ENCODE results near the gene PTPN11.

The PTPN11 gene

DNA sequence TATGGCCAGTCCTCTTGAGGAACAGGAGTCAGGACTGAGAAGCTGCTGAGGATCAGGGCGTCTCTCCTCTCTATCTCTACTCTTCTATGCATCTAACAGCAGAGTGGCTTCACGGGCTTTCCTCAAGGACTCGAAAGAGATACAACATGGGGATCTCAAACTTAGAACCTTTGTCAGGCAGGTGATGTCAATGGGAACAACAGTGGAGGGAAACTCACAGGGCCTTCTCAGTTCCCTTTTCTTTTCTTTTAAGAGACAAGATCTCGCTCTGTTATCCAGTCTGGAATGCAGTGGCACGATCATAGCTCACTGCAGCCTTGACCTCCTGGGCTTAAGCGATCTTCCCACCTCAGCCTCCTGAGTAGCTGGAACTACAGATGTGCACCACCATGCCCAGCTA is 127.6 kb downstream of the PTPN11 start:
- no peak overlapping the region for H2BK120ac ChIP-seq (ENCODE audit: low read depth, low read length)
- no peaks in the 10 kb centered on the region for H3K79me1 ChIP-seq (replicated peaks; ENCODE audit: low read length, poor library complexity, severe bottlenecking)
- no peak overlapping the region for H3K23ac ChIP-seq (ENCODE audit: low read length in 2 of 2)
- H2AFZ ChIP-seq (ENCODE audit: low read depth, low read length), result no peak overlapping the region
- H3K27me3 ChIP-seq (ENCODE audit: control insufficient read depth in 1 of 2, insufficient read depth in 1 of 2, low read length in 2 of 2), result peaks cover 5 to 15% of the 10 kb centered on the region in 2 experiments
- H3K4me3 ChIP-seq (ENCODE audit: insufficient read depth in 1 of 2, low read depth in 1 of 2, low read length in 2 of 2), result no peak overlapping the region
- H3K4me2 ChIP-seq (ENCODE audit: low read length, poor library complexity, severe bottlenecking), result no peak overlapping the region
- H3K18ac ChIP-seq (ENCODE audit: low read depth in 1 of 2, low read length in 2 of 2), result no peak overlapping the region
- no peaks in the 10 kb centered on the region for H3K4me1 ChIP-seq (ENCODE audit: control insufficient read depth, insufficient read depth, low read depth, low read length)
- H2BK12ac ChIP-seq (ENCODE audit: low read length in 2 of 2), result no peak overlapping the region
- 82% methylated on average over 5 of the region's 6 CpGs for WGBS
- no peak overlapping the region for H2BK5ac ChIP-seq (ENCODE audit: low read depth, low read length, poor library complexity, severe bottlenecking)
- H3K14ac ChIP-seq (ENCODE audit: low read length in 2 of 2), result no peak overlapping the region
- H3K9me3 ChIP-seq (ENCODE audit: control insufficient read depth, low read length), result no peaks in the 10 kb centered on the region
- no peak overlapping the region for H3K4ac ChIP-seq (ENCODE audit: low read depth in 1 of 2, low read length in 2 of 2)
- no peak for DNase-seq
- no peak overlapping the region for H4K8ac ChIP-seq (ENCODE audit: low read length)
- no peak overlapping the region for H4K91ac ChIP-seq (ENCODE audit: low read length)
- no peak overlapping the region for H3K9ac ChIP-seq (ENCODE audit: low read length)
- no peak overlapping the region for H2BK15ac ChIP-seq (ENCODE audit: low read depth, poor library complexity, severe bottlenecking)
- no peak overlapping the region for H2AK5ac ChIP-seq (ENCODE audit: low read length, severe bottlenecking)
- no peak overlapping the region for H3K27ac ChIP-seq (ENCODE audit: low read length, poor library complexity, severe bottlenecking)
- no peaks in the 10 kb centered on the region for H3K36me3 ChIP-seq (ENCODE audit: control insufficient read depth in 1 of 2, insufficient read depth in 2 of 2, low read depth in 1 of 2, low read length in 2 of 2)

DNA sequence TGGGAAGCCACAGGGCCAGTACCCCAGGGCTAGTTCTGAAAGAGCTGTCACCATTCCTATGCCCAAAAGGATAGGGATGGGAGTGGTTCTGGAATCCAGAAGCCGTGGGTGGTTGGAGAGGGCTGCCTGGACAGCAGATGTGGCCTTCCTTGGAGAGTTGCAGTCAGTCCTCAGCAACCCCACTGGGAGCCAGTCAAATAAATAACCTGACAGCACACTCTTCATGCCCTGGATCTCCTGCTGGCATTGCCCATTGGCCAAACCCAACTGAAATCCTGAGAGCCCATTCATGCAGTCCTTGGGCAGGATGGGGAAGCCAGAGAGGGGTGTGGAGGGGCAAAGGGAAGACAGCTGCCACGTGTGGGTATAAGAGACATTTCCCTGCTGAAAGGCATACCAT is 128.2 kb downstream of the PTPN11 start:
- no peak overlapping the region for H3K14ac ChIP-seq (ENCODE audit: low read length in 2 of 2)
- no peak for DNase-seq
- no peak overlapping the region for H4K8ac ChIP-seq (ENCODE audit: low read length)
- peaks cover 5 to 15% of the 10 kb centered on the region in 2 experiments for H3K27me3 ChIP-seq (ENCODE audit: control insufficient read depth in 1 of 2, insufficient read depth in 1 of 2, low read length in 2 of 2)
- no peak overlapping the region for H2BK15ac ChIP-seq (ENCODE audit: low read depth, poor library complexity, severe bottlenecking)
- H3K9me3 ChIP-seq (ENCODE audit: control insufficient read depth, low read length), result no peaks in the 10 kb centered on the region
- no peak overlapping the region for H2AFZ ChIP-seq (ENCODE audit: low read depth, low read length)
- H3K4ac ChIP-seq (ENCODE audit: low read depth in 1 of 2, low read length in 2 of 2), result no peak overlapping the region
- 55% methylated on average over 2 of the region's 2 CpGs for WGBS
- no peak overlapping the region for H3K4me3 ChIP-seq (ENCODE audit: insufficient read depth in 1 of 2, low read depth in 1 of 2, low read length in 2 of 2)
- no peak overlapping the region for H2AK5ac ChIP-seq (ENCODE audit: low read length, severe bottlenecking)
- no peak overlapping the region for H3K23ac ChIP-seq (ENCODE audit: low read length in 2 of 2)
- no peak overlapping the region for H3K9ac ChIP-seq (ENCODE audit: low read length)
- H2BK5ac ChIP-seq (ENCODE audit: low read depth, low read length, poor library complexity, severe bottlenecking), result no peak overlapping the region
- no peak overlapping the region for H4K91ac ChIP-seq (ENCODE audit: low read length)
- H3K79me1 ChIP-seq (replicated peaks; ENCODE audit: low read length, poor library complexity, severe bottlenecking), result no peaks in the 10 kb centered on the region
- H3K18ac ChIP-seq (ENCODE audit: low read depth in 1 of 2, low read length in 2 of 2), result no peak overlapping the region
- no peak overlapping the region for H2BK120ac ChIP-seq (ENCODE audit: low read depth, low read length)
- H3K27ac ChIP-seq (ENCODE audit: low read length, poor library complexity, severe bottlenecking), result no peak overlapping the region
- no peaks in the 10 kb centered on the region for H3K4me1 ChIP-seq (ENCODE audit: control insufficient read depth, insufficient read depth, low read depth, low read length)
- no peak overlapping the region for H2BK12ac ChIP-seq (ENCODE audit: low read length in 2 of 2)
- no peak overlapping the region for H3K4me2 ChIP-seq (ENCODE audit: low read length, poor library complexity, severe bottlenecking)
- H3K36me3 ChIP-seq (ENCODE audit: control insufficient read depth in 1 of 2, insufficient read depth in 2 of 2, low read depth in 1 of 2, low read length in 2 of 2), result no peaks in the 10 kb centered on the region

DNA sequence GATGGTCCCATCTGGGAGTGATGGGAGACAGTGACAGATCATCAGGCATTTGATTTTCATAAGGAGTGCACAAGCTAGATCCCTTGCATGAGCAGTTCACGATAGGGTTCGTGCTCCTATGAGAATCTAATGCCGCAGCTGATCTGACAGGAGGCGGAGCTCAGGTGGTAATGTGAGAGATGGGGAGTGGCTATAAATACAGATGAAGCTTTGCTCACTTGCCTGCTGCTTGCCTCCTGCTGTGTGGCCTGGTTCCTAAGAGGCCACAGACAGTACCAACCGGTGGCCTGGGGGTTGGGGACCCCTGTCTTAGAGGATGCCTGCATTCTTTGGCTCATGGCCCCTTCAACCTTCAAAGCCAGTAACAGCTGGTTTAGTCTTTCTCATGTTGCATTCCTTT is 130.3 kb downstream of the PTPN11 start:
- no peak overlapping the region for H3K4ac ChIP-seq (ENCODE audit: low read depth in 1 of 2, low read length in 2 of 2)
- no peak overlapping the region for H2AK5ac ChIP-seq (ENCODE audit: low read length, severe bottlenecking)
- H3K79me1 ChIP-seq (replicated peaks; ENCODE audit: low read length, poor library complexity, severe bottlenecking), result no peaks in the 10 kb centered on the region
- H4K91ac ChIP-seq (ENCODE audit: low read length), result no peak overlapping the region
- no peak overlapping the region for H2BK120ac ChIP-seq (ENCODE audit: low read depth, low read length)
- H3K4me2 ChIP-seq (ENCODE audit: low read length, poor library complexity, severe bottlenecking), result no peak overlapping the region
- no peak overlapping the region for H2BK12ac ChIP-seq (ENCODE audit: low read length in 2 of 2)
- no peaks in the 10 kb centered on the region for H3K9me3 ChIP-seq (ENCODE audit: control insufficient read depth, low read length)
- no peak overlapping the region for H2AFZ ChIP-seq (ENCODE audit: low read depth, low read length)
- no peak overlapping the region for H3K9ac ChIP-seq (ENCODE audit: low read length)
- no peak overlapping the region for H3K27ac ChIP-seq (ENCODE audit: low read length, poor library complexity, severe bottlenecking)
- no peak overlapping the region for H3K14ac ChIP-seq (ENCODE audit: low read length in 2 of 2)
- H3K4me3 ChIP-seq (ENCODE audit: insufficient read depth in 1 of 2, low read depth in 1 of 2, low read length in 2 of 2), result no peak overlapping the region
- peaks cover 10 to 14% of the 10 kb centered on the region in 2 experiments for H3K27me3 ChIP-seq (ENCODE audit: control insufficient read depth in 1 of 2, insufficient read depth in 1 of 2, low read length in 2 of 2)
- H3K4me1 ChIP-seq (ENCODE audit: control insufficient read depth, insufficient read depth, low read depth, low read length), result no peaks in the 10 kb centered on the region
- no peak for DNase-seq
- H2BK5ac ChIP-seq (ENCODE audit: low read depth, low read length, poor library complexity, severe bottlenecking), result no peak overlapping the region
- H4K8ac ChIP-seq (ENCODE audit: low read length), result no peak overlapping the region
- no peak overlapping the region for H2BK15ac ChIP-seq (ENCODE audit: low read depth, poor library complexity, severe bottlenecking)
- no peak overlapping the region for H3K23ac ChIP-seq (ENCODE audit: low read length in 2 of 2)
- no peak overlapping the region for H3K18ac ChIP-seq (ENCODE audit: low read depth in 1 of 2, low read length in 2 of 2)
- 73% methylated on average over 5 of the region's 5 CpGs for WGBS
- H3K36me3 ChIP-seq (ENCODE audit: control insufficient read depth in 1 of 2, insufficient read depth in 2 of 2, low read depth in 1 of 2, low read length in 2 of 2), result no peaks in the 10 kb centered on the region

DNA sequence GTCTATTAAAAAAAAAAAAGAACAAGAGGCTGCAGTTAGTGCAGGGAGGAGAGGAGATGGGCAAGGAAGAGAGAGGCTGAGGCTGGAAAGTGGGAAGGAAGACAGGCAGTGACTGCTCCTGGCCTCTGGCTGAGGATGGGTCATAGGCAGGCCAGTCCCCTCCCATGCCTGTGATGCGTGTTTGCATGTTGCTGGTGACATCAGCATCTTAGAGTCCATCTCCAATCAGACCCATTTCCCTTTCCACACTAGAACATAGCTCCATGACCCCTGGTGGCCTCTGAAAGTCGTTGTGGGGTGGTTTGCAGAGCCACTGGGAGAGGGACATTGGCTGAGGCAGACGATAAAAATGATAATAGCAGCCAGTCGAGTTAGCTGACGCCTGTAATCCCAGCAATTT is 132.9 kb downstream of the PTPN11 start:
- 59% methylated on average over 2 of the region's 5 CpGs for WGBS

More for the DNA sequence above, 132.9 kb downstream of the PTPN11 start:
- Histone ChIP-seq H2BK12ac (ENCODE audit: low read length in 2 of 2) (no peak overlapping the region), H4K8ac (ENCODE audit: low read length) (no peak overlapping the region), H2BK15ac (ENCODE audit: low read depth, poor library complexity, severe bottlenecking) (no peak overlapping the region), H3K9me3 (ENCODE audit: control insufficient read depth, low read length) (no peaks in the 10 kb centered on the region), H3K27me3 (ENCODE audit: control insufficient read depth in 1 of 2, insufficient read depth in 1 of 2, low read length in 2 of 2) (peaks cover 12 to 20% of the 10 kb centered on the region in 2 experiments), H2AK5ac (ENCODE audit: low read length, severe bottlenecking) (no peak overlapping the region), H3K4me2 (ENCODE audit: low read length, poor library complexity, severe bottlenecking) (no peak overlapping the region), H3K14ac (ENCODE audit: low read length in 2 of 2) (no peak overlapping the region), H2BK5ac (ENCODE audit: low read depth, low read length, poor library complexity, severe bottlenecking) (no peak overlapping the region), H3K79me1 (replicated peaks; ENCODE audit: low read length, poor library complexity, severe bottlenecking) (no peaks in the 10 kb centered on the region), H3K27ac (ENCODE audit: low read length, poor library complexity, severe bottlenecking) (no peak overlapping the region), H3K4me1 (ENCODE audit: control insufficient read depth, insufficient read depth, low read depth, low read length) (no peaks in the 10 kb centered on the region), H2AFZ (ENCODE audit: low read depth, low read length) (no peak overlapping the region), H3K36me3 (ENCODE audit: control insufficient read depth in 1 of 2, insufficient read depth in 2 of 2, low read depth in 1 of 2, low read length in 2 of 2) (no peaks in the 10 kb centered on the region), H4K91ac (ENCODE audit: low read length) (no peak overlapping the region), H3K4ac (ENCODE audit: low read depth in 1 of 2, low read length in 2 of 2) (no peak overlapping the region), H3K9ac (ENCODE audit: low read length) (no peak overlapping the region), H3K18ac (ENCODE audit: low read depth in 1 of 2, low read length in 2 of 2) (no peak overlapping the region), H3K23ac (ENCODE audit: low read length in 2 of 2) (no peak overlapping the region), H2BK120ac (ENCODE audit: low read depth, low read length) (no peak overlapping the region), H3K4me3 (ENCODE audit: insufficient read depth in 1 of 2, low read depth in 1 of 2, low read length in 2 of 2) (no peak overlapping the region)
- no peak for DNase-seq

Measured in mesenchymal stem cell (in vitro differentiated cells and primary cell).